HG02973 (cell line): ENCODE data around the gene KCNIP1.
A peak's percentile ranks its signal among the peaks of the same experiment; 100 is the strongest.
"Not testable (repeated sequence)": the region's sequence is repeated elsewhere in the genome, so short reads cannot be mapped to it uniquely, and the experiment has no call there.

Experiments
- ATAC-seq: cut with Tn5 transposase; IDR thresholded peaks from one replicate; pipeline ENCODE4 v1.9.1; 2021; ENCODE audit warnings: moderate library complexity; ENCODE audit not compliant: unreplicated experiment

The KCNIP1 gene

DNA sequence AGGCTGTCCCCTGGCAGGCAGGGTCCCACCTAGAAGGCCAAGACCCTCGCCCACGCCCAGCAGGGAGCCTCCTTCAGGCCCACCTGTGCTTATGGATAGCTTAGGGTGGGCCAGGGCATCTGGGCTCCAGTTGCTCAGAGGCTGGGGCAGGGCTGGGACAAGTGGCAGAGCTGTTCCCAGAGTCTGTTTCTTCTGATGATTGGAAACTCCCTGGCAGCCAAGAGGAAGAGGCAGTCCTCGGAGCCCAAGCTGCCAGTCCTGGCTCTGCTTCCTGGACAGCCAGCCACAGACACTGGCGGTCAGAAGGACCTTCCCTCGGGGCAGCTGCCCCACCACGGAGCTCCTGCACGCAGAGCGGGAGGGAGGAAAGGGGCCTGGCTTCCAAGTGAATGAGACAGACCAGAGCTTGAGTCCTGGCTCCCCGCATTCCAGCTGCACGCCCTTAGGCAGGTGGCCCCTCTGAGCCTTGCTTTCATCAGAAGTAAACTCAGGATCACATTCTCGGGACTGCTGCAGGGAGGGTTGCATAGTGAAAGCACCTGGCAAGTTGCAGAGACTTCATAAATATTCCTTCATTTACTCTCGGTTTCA is 241.8 kb downstream of the KCNIP1 start:
- no peak for ATAC-seq

DNA sequence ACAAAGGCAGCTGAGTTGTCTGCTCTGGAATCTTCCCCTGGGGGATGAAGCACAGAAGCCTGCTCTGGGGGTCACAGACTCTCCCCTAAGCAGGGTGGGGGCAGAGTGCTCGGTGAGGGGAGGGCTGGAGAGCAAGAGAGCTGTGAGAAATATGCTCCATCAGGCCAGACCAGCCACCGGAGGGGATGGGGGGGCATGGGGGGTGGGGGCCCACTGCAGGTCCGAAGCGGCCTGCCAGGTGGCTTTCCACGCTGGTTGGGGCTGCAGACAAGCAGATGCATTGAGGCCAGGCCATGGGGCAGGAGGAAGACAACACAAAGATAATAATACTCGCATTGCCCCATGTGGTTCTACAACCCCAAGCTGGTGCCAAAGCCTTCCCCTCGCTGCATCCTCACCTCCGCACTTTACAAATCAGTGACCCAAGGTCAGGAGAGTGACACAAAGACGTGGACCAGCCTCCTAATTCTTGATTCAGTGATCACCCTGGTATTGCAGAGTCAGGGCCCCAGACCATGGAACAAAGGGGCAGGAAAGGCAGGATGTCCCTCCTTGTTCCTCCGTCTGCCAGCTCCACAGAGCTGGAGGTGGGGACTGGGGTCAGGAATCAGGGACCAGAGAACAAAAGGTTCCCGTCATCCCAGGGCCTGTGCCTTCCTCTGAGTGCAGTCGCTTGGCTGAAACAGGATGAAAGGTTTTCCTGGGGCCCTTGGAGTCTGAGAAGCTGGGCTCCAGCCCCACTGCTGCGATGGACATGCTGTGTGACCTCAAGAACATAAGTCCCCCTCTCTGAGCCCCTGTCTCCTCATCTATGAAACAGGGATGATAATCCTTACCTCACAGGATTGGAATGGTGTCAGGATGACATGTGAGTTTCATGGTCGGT is 242.5 kb downstream of the KCNIP1 start:
- ATAC-seq = no peak

DNA sequence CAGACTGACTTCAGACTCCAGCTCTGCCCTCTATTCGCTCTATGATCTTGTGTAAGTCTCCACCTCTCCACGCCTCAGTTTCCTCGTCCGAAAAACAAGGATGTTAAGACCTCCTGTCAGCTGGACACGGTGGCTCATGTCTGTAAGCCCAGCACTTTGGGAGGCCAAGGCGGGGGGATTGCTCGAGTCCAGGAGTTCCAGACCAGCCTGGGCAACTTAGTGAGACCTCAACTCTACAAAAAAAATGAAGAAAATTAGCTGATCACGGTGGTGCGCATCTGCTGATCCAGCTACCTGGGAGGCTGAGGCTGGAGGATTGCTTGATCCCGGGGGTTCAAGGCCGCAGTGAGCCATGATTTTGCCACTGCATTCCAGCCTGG is 243.1 kb downstream of the KCNIP1 start:
- ATAC-seq = no peak

DNA sequence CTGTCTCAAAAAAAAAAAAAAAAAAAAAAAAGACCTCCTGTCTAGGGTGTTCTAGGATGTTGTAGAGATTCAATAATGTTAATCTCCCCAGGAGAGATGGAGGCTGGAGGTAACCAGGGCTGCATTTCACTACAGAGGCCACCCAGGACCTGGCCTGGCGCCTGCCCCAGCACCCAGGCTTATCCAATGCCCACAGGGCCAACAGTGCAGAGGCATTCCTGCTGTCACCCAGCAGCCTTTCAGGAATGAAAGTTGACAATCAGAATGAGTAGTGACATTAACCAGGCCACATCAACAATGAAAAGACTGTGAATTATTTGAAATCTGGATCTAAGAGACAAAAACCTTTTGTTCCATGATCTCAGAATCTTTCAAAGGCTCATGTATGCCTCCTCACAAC is 243.5 kb downstream of the KCNIP1 start:
- no peak for ATAC-seq

DNA sequence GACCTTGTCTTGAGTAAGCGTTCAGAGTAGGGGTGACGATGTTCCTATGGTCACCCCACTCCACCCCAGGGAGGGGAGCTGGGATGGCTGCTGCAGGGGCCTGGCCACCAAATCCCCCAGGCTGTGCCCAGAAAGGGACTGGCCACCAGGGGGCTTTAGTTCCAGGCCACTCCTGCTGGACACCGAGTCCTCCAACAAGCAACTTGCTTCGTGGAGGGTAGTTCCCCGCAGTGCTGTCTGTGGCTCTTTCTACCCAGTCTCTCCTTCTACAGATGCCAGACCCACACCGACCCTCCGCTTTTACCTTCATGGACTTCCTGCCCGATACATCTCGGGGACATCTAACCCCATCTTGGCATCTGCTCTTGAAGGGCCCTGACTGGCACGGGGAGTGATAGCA is 244.0 kb downstream of the KCNIP1 start:
- ATAC-seq = no peak

DNA sequence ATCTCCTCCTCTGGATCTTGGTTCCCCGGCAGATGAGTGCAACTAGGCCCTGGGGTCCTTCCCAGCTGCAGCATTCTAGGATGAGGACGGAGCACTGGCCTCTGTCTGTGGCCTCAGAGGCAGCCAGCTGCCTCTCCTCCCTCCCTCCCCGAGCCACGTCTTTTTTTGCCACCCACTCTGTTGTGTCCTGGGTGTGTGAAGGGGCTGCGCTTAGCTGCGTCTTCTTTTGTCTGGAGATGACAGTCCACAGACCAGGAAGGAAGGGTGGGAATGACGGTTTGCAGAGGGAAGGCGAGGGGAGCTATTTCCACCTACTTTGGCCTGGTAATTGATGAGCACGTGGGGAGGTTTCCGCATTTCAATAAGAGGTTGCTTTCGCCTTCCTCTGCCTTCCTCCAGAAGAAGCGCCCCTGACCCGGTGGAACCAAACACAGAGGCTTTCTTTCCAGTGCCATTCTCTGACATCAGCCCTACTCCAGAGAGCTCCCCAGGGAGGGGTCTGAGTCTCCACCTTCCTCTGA is 245.2 kb downstream of the KCNIP1 start:
- ATAC-seq = no peak

DNA sequence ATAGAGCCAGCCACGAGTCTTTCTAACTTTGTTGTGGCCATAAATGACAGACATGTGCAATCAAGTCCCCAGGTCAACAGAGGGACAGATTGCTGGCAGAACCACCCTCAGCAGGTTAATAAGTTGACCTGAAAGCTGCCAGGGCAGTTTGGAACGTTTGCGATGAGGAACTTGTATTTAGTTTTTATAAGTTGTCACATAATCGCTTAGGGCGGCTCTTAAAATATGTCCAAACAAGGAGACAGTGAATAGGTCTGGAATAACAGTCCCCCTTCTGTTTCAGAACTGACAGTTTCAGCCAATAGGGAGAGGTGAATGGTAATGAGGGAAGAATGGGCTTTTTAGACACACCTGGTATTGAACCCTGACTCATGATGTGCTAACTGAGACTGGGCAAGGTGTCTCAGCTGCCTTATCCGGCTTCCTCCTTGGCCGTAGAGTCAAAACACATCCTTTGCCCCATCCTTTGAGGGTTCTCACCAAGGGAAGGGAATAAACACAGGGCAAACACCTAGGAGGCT is 246.2 kb downstream of the KCNIP1 start:
- no peak for ATAC-seq

DNA sequence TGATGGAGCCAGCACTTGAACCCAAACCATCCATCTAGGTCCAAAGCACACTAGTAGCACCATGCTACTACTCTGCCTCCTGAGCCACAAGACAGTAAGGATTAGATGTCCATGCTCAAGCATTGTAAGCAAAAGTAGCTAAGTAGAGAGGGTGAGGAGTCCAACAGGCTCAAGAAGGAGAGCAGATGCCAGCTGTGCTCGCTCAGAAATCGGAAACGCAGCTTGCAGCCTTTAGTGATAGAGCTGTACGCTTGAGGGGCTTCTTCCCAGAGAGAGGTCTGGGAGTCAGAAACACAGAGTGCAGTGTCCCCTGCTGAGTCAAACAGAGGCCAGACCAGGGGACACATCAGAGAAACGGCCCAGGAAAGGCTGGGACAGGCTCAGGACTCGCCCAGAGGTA is 247.0 kb downstream of the KCNIP1 start:
- ATAC-seq = no peak

DNA sequence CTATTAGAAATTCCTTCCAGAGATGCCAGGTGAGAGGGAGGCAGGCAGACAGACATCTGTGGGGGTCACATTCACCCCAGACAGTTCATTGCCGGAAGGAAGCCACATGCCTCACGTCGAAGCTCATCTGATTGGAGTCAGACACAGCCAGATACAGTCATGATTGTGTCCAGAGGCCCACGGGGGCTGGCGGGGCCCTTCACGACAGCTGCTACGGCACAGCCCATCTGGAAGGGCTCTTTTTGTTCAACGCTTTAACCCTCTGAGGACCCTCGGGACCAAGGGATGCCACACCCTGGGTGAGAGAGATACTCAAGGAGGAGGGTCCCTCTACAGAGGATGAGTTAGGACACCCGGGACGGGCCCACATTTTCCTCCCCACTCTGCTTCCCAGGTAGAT is 247.8 kb downstream of the KCNIP1 start:
- ATAC-seq = no peak

DNA sequence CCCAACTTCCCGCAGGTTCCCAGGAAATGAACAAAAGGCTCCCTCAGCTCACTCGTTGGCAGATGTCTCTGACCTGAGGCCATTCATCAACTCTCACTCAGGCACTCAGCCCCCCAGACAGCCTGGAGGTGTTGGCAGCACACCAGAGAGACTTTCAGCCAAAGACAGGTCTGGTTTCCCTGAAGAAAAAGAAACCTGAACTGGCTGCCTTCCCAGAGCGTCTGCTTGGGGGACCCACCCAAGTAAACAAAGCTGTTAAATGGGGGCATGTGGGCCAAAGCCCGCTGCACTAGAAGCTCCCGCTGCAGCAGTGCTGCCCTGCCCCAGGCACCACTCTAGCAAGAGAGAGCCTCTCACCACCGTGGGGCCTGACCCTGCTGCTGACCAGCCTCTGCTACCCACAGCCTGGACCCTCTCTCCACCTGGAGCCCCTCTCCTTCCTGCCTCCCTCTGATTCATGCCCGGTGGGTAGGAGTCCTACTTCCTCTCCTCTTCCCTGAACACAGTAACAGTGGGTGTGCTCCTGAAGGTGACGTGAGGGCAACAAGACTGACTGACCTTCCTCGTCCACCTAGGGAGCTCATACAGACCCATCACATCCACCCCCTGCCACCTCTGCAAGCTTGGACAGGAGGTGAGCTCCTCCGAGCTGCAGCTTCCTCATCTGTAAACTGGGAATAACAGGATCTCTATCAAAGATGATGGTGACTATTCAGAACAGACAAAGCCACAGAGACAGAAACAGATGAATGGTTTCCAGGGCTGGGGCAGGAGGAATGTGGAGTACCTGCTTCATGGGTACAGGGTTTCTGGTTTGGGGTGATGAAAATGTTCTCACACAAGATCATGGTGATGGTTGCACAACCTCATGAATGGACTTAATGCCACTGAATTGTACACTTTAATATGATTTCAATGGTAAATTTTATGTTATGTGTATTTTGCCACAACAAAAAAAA is 248.7 kb downstream of the KCNIP1 start:
- no peak for ATAC-seq

DNA sequence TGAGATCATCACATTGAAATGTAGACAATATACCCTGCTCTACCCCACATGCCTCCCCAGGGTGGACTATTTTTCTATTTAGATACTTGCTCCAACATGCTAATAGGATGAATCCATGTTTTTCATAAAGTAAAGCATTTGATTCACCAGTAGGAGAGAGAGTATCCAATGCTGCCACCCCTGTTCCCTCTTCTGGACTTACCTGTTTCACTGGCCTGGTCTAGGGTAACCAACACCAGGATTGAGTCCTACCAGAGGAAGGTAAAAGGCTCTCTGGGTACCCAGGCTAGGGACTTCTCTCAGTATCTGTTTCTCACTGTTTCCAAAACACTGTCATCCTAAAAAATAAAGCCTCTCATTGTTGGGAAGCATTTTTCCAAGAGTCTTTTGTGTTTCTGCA is 249.5 kb downstream of the KCNIP1 start:
- ATAC-seq = no peak

DNA sequence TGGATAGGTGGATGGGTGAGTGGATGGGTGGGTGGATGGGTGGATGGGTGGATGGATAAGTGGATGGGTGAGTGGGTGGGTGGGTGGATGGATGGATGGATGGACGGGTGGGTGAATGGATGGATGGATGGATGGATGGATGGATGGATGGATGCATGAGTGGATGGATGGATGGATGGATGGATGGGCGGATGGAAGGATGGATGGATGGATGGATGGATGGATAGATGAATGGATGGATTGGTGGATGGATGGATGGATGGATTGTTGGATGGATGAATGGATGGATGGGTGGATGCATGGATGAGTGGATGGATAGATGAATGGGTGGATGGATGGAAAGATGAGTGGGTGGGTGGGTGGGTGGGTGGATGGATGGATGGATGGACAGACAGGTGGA is 250.7 kb downstream of the KCNIP1 start:
- ATAC-seq = not testable (repeated sequence)

DNA sequence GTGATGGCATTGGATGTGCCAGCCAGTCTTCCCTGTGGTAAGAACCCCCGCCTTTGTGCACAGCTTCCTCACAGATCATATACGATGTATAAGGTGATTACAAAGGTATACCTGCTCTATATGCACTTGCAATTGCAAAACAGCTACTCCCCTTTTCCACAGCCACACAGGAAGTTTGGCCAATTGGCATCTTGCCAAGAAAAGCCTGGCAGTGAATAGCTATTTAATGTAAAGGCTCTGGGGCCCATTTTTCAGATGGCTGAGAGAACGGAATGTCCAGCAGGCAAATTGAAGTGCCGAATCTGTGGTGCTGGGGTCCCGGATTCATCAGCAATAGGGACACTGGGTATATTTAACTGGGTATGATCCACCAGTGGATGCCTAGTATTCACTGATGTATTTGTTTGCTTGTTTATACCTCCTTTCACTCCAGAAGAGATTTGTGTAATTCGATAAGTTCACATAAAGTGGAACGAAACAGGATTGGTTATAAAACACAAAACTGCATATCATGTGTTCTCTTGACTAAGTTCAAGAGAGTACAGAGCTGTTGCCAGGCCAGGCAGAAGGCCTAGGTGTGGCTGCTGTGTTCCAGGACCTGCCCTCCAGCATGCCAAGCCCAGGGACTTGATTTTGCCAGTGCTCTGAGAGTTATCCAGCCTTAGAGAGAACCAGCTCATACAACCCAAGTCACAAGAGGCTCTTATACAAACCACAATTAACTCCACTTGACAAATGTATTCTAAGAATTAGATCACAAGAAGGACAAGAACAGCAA is 252.0 kb downstream of the KCNIP1 start:
- no peak for ATAC-seq

DNA sequence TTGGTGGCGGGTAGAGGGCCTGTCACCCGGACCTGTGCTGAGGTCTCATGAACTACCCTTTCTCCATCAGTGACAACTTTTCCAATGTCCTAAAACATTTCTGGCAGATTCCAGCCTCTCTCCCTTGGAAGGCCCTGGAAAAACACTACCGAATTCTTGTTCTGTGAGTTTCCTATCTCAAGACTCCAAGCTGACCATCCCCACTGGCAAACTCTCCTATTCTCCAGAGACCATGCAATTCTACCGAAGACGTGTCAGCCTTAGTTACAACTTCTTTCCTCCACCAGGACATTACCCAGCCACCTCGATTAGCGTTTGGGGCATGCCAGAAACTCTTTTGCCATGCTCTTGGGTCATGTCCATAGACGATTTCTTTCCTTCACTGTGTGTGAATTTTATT is 252.9 kb downstream of the KCNIP1 start:
- ATAC-seq = no peak

DNA sequence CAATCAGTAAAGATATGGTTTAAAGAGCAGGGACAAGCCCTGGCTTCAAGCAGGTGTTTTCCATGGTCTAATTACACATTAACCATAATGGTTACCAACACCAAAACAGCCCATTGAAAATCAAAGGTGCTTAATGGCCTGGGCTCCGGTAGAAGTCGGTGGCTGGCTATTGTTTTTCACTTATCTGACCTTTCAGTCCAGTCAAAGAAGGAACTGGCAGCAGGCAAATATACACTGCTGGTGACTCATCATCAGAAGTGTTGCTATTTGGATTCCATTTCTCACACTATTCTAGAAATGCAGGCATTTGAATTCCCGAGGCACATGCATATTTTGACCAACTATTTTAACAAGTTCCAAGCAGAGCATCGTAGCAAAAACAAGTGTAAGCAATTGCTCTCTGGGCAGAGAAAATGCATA is 253.4 kb downstream of the KCNIP1 start:
- peak; percentile 68 for ATAC-seq

DNA sequence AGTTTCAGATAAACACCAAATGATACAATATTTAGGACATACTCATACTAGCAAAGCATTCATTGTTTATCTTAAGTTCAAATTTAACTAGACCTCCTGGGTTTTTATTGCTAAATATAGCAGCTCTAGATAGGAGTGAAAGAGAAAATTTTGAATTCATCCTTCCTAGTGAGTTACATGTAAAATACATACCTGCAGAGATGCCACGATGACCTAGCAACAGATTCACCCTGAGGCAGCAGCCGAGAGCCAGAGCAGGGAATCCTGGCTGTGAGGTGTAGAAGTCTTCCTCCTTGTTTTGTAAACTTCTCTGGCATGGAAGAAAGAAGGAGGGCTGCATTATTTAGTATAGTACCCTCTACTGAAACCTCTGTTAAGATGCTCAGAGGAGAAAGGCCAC is 253.8 kb downstream of the KCNIP1 start:
- no peak for ATAC-seq

DNA sequence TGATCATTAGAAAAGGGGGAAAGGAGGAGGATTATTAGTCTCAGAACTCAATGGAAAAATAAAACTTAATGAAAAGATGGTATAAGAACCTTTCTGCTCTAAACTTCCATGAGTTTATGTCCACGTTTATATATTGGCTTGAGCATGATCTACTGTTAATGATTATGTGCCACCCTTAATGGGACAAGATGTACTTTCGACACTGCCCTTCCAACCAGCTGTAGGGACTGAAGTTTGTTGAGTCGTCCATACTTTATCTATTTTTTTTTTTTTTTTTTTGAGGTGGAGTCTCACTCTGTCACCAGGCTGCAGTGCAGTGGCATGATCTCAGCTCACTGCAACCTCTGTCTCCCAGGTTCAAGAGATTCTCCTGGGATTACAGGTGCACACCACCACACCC is 254.7 kb downstream of the KCNIP1 start:
- ATAC-seq = no peak

DNA sequence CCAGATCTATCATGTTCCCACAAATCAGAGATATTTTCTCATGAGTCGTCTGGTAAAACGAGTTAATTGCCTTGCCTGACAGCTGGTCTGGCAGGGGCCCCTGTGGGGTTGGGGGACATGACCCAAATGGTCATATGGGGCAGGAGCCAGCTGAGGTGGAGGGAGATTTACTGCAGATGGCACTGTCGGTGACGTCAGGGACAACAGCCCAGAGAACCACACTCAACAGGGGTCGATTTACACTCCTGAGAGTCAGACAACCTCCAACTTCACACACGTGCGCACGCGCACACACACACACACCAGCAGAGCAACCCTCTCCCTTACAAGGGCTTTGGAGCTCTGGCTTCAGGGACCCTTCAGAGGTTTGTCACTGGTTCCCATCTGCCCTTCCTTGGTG is 256.3 kb downstream of the KCNIP1 start:
- no peak for ATAC-seq

DNA sequence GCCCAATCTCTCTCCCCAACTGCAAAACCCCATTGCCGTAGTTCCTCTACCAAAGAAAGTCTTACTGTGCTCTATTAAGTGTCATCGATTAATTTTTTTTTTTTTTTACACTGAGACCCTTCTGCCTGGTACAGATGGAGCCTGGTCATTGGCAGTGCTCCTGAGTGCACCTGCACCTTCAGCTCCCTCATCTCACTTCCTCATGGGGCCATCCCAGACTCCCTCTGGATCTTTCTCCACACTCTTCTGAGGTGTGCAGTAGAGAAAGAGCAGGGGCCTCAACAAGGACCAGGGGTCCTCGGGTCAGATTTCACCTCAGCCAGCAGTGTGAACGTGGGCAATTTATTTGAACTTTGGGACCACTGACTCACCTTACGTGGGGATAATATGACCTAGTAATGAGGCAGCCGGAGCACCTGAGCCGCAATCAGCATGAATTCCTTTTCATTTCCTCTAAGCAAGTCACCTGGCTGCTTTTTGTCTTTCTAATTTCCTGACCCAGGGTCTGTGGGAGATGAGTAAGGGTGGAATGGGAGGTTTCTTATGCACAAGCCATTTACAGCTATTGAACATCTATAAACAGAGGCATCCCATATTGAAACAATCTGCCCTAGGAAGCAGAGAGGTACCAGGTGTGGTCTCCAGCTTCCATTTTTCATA is 257.4 kb downstream of the KCNIP1 start:
- no peak for ATAC-seq

DNA sequence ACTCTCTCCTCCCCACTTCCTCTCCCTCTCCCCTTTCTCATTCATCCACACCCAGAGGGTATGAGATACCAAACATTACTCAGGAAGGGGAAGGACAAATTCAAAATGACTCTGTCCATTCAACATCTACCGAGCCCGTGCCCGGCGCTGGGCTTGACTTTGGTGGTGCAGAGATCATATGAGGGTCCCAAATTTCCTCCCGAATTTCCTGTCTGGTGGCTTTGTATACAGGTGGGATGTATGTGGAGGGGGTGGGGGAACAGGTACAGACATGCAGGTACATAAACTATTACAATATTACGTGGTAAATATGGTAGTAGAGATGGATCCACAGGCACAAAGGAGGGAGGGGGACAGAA is 257.9 kb downstream of the KCNIP1 start:
- no peak for ATAC-seq
